Measurements from ENCODE around the gene DUX4.
"Not testable (repeated sequence)": the region's sequence is repeated elsewhere in the genome, so short reads cannot be mapped to it uniquely, and the experiment has no call there.

Gene DUX4

DNA sequence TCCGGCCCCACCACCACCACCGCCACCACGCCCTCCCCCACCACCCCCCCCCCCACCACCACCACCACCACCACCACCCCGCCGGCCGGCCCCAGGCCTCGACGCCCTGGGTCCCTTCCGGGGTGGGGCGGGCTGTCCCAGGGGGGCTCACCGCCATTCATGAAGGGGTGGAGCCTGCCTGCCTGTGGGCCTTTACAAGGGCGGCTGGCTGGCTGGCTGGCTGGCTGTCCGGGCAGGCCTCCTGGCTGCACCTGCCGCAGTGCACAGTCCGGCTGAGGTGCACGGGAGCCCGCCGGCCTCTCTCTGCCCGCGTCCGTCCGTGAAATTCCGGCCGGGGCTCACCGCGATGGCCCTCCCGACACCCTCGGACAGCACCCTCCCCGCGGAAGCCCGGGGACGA lies at the start of gene DUX4:
DUX4 (plus strand) TSS at position 347 of the 400 bp plus-strand sequence; CDS start at position 347, 0 bp downstream.
- not testable (repeated sequence) for DNase-seq (ENCODE audit: low read depth in 3 of 3)

DNA sequence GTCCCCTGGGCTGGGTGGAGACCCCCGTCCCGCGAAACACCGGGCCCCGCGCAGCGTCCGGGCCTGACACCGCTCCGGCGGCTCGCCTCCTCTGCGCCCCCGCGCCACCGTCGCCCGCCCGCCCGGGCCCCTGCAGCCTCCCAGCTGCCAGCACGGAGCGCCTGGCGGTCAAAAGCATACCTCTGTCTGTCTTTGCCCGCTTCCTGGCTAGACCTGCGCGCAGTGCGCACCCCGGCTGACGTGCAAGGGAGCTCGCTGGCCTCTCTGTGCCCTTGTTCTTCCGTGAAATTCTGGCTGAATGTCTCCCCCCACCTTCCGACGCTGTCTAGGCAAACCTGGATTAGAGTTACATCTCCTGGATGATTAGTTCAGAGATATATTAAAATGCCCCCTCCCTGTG lies 1.9 kb downstream of the DUX4 start:
- not testable (repeated sequence) for DNase-seq (ENCODE audit: low read depth in 3 of 3)

DNA sequence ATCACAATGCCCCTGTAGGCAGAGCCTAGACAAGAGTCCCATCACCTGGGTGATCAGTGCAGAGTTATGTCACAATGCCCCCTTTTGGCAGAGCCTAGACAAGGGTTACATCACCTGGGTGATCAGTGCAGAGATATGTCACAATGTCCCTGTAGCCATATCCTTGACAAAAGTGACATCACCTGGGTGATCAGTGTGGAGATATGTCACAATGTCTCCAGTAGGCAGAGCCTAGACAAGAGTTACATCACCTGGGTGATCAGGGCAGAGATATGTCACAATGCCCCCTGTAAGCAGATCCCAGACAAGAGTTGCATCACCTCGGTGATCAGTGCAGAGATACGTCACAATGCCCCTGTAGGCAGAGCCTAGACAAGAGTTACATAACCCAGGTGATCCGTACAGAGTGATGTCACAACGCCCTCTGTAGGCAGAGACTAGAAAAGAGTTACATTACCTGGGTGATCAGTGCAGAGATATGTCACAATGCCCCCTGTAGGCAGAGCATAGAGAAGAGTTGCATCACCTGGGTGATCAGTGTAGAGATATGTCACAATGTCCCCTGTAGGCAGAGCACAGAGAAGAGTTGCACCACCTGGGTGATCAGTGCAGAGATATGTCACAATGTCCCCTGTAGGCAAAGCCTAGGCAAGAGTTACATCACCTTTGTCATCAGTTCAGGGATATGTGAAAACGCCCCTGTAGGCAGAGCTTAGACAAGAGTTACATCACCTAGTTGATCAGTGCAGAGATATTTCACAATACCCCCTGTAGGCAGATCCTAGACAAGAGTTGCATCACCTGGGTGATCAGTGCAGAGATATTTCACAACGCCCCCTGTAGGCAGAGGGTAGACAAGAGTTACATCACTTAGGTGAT lies 4.4 kb downstream of the DUX4 start:
- peak in 1 of 3 experiments; percentile 13 for DNase-seq (ENCODE audit: low read depth in 3 of 3)

DNA sequence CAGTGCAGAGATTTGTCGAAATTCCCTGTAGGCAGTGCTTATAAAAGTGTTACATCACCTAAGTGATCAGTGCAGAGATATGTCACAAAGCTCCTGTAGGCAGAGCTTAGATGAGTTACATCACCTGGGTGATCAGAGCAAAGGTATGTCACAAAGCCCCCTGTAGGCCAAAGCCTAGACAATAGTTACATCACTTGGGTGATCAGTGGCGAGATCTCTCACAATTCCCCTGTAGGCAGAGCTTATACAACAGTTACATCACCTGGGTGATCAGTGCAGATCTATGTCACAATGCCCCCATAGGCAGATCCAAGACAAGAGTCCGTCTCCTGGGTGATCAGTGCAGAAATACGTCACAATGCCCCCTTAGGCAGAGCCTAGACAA lies 5.0 kb downstream of the DUX4 start:
- not testable (repeated sequence) for DNase-seq (ENCODE audit: low read depth in 3 of 3)

DNA sequence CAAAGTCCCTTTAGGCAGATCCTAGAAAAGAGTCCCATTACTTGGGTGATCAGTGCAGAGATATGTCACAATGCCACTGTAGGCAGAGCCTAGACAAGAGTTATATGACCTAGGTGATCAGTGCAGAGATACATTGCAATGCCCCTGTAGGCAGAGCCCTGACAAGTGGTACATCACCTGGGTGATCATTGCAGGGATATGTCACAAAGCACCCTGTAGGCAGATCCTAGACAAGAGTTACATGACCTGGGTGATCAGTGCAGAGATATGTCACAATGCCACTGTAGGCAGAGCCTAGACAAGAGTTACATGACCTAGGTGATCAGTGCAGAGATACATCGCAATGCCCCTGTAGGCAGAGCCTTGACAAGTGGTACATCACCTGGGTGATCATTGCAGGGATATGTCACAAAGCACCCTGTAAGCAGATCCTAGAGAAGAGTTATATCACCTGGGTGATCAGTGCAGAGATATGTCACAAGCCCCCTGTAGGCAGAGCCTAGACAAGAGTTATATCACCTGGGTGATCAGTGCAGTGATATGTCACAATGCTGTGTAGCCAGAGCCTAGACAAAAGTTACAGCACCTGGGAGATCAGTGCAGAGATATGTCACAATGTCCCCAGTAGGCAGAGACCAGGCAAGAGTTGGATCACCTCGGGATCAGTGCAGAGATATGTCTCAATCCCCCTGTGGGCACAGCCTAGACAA lies 5.6 kb downstream of the DUX4 start:
- not testable (repeated sequence) for DNase-seq (ENCODE audit: low read depth in 3 of 3)

DNA sequence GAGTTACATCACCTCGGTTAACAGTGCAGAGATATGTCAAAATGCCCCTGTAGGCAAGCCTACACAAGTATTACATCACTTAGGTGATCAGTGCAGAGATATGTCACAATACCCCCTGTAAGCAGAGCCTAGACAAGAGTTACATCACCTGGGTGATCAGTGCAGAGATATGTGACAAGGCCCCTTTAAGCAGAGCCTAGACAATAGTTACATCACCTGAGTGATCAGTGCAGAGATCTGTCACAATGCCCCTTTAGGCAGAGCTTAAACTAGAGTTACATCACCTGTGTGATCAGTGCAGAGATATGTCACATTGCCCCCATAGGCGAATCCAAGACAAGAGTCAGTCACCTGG lies 6.1 kb downstream of the DUX4 start:
- DNase-seq (ENCODE audit: low read depth in 3 of 3) = not testable (repeated sequence)

DNA sequence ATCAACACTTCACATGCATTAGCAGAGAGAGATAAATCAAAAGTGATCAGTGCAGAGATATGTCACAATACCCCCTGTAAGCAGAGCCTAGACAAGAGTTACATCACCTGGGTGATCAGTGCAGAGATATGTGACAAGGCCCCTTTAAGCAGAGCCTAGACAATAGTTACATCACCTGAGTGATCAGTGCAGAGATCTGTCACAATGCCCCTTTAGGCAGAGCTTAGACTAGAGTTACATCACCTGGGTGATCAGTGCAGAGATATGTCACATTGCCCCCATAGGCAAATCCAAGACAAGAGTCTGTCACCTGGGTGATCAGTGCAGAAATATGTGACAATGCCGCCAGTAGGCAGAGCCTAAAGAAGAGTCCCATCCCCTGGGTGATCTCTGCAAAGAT lies 7.4 kb downstream of the DUX4 start:
- not testable (repeated sequence) for DNase-seq (ENCODE audit: low read depth in 3 of 3)

DNA sequence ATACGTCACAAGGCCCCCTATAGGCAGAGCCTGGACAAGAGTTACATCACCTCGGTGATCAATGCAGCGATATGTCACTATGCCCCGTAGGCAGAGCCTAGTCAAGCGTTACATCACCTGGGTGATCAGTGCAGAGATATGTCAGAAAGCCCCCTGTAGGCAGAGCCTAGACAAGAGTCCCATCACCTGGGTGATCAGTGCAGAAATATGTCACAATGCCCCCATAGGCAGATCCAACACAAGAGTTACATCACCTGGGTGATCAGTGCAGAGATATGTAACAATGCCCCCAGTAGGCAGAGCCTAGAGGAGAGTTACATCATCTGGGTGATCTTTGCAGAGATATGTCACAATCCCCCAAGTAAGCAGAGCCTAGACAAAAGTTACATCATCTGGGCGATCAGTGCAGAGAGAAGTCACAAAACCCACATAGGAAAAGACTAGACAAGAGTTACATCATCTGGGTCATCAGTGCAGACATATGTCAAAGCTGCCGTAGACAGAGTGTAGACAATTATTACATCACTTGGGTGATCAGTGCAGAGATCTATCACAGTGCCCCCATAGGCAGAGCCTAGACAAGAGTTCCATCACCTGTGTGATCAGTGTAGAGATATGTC lies 8.0 kb downstream of the DUX4 start:
- peak in 1 of 3 experiments; percentile 4 for DNase-seq (ENCODE audit: low read depth in 3 of 3)

DNA sequence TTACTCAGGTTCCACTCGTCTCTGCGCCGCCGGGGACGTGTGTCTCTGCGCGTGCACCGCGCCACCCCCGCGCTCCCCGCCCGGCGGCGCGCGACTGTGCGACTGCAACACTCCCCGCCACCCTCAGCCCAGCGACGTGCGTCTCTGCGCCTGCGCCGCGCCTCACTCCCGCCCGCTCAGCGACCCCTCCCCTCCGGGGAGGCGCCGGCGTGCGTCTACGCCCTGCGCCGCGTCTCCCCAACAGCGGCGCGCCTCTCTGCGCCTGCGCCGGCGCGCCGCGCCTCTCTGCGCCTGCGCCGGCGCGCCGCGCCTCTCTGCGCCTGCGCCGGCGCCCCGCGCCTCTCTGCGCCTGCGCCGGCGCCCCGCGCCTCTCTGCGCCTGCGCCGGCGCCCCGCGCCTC lies 29.9 kb downstream of the DUX4 start:
- DNase-seq (ENCODE audit: low read depth in 3 of 3) = not testable (repeated sequence)
